ENCODE data around the gene NFIA. TPM values are rescaled to one million over a fixed set of nuclear protein-coding genes. Genes with fewer than 3 reads are reported as not detected.
A peak's percentile ranks its signal among the peaks of the same experiment; 100 is the strongest.

The NFIA gene
- total RNA-seq, 8 experiments from 2014 or later = 1.0 to 57.6 (median 9.2) TPM

DNA sequence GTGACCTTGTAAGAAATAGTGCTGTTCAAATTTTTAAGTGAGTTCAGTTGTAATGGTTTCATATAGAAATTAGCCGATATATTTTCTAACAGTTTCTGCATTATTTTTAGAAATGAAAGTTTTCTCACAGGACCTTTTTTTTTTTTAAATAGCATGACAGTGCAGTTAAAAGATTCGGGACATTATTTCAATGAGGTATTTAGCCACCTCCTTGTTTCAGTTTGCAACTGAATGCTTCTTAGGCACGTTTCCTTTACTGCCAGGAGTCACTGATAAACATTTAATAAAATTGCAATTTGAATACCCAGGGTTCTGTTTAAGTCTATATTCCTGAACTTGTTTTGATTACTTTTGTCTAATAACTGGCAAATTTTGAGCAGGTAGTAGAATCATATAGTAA lies 337.9 kb downstream of the NFIA start:
- in situ Hi-C loops (cut with MboI; ENCODE audit: low pct_unique_long_range_greater_than_20kb in 2 of 9, low sequenced_read_pairs in 9 of 9, unreplicated experiment in 9 of 9) = no loop called here

GRCh38 chr1:61420909-61421835 lies 338.8 kb downstream of the NFIA start:
- ATAC-seq (replicated peaks in 6 of 8) = no peak
- WGBS, 10 experiments = 85 to 100% (median 94%) methylated on average over 2 to 14 of the region's 14 CpGs
- Histone ChIP-seq H3K4me1 (replicated peaks in 1 of 2) (peaks cover 11 to 15% of the 10 kb centered on the region in 2 donors), H3K4me3 (no peak overlapping the region), H3K27ac (no peak overlapping the region)
- in situ Hi-C loops (cut with MboI; ENCODE audit: low pct_unique_long_range_greater_than_20kb in 2 of 9, low sequenced_read_pairs in 9 of 9, unreplicated experiment in 9 of 9) = no loop called here

More for the DNA sequence above, 337.9 kb downstream of the NFIA start:
- H3K4me1 ChIP-seq (replicated peaks in 1 of 2) = peaks cover 11 to 14% of the 10 kb centered on the region in 2 donors
- H3K4me3 ChIP-seq = no peak overlapping the region
- ATAC-seq (replicated peaks in 6 of 8) = peak in 1 of 8 experiments; percentile 14
- no peak overlapping the region for H3K27ac ChIP-seq
- 25 to 86% (median 55%) methylated on average over 2 to 3 of the region's 3 CpGs for WGBS, 10 experiments

GRCh38 chr1:61423643-61424042 lies 341.3 kb downstream of the NFIA start:
- Histone ChIP-seq H3K27ac (no peak overlapping the region), H3K4me1 (replicated peaks in 1 of 2) (peaks cover 24 to 36% of the 10 kb centered on the region in 2 donors), H3K4me3 (no peak overlapping the region)
- in situ Hi-C loops (cut with MboI; ENCODE audit: low pct_unique_long_range_greater_than_20kb in 2 of 9, low sequenced_read_pairs in 9 of 9, unreplicated experiment in 9 of 9) = no loop called here
- ATAC-seq (replicated peaks in 6 of 8) = no peak

- no peak for ATAC-seq (replicated peaks in 6 of 8)
- Histone ChIP-seq H3K27ac (no peak overlapping the region), H3K4me3 (no peak overlapping the region), H3K4me1 (replicated peaks in 1 of 2) (peaks cover 19 to 35% of the 10 kb centered on the region in 2 donors)
- 85 to 100% (median 100%) methylated on average over 1 to 3 of the region's 3 CpGs; no CpG with 5 or more reads in 3 of the 10 experiments for WGBS, 10 experiments
- in situ Hi-C loops (cut with MboI; ENCODE audit: low pct_unique_long_range_greater_than_20kb in 2 of 9, low sequenced_read_pairs in 9 of 9, unreplicated experiment in 9 of 9) = no loop called here
Observed at GRCh38 chr1:61424382-61424781, 342.0 kb downstream of the NFIA start.

- H3K27ac ChIP-seq = no peak overlapping the region
- ATAC-seq (replicated peaks in 6 of 8) = no peak
- 17 to 100% (median 93%) methylated on average over 1 of the region's 1 CpG; no CpG with 5 or more reads in 4 of the 10 experiments for WGBS, 10 experiments
- no peak overlapping the region for H3K4me3 ChIP-seq
- peaks cover 16 to 33% of the 10 kb centered on the region in 2 donors for H3K4me1 ChIP-seq (replicated peaks in 1 of 2)
- in situ Hi-C loops (cut with MboI; ENCODE audit: low pct_unique_long_range_greater_than_20kb in 2 of 9, low sequenced_read_pairs in 9 of 9, unreplicated experiment in 9 of 9) = loop anchor here in 3 of 9 experiments (25.0 kb wide), 2 partner anchors 338 to 363 kb away; partner anchors contain the start of gene NFIA (in 1 of the 3)
Observed at GRCh38 chr1:61425040-61425439, 342.7 kb downstream of the NFIA start.

DNA sequence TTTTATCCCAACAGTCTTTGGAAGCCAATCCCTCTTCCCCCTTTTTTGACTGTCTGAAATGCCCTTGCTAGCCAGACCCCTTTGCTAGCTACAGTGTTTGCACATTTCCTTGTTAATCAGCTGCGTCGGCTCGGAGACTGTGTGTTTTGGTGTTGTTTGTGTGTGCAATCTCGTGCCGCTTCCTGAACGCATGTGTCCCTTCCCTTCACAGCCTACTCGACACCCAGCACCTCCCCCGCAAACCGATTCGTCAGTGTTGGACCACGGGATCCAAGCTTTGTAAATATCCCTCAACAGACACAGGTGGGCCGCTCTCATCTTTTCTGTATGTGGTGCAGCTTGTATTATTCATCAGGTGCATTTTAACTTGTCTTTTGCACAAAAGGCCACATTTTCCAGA lies 343.9 kb downstream of the NFIA start:
- Histone ChIP-seq H3K27ac (no peak overlapping the region), H3K4me3 (no peak overlapping the region), H3K4me1 (replicated peaks in 1 of 2) (peaks cover 23 to 40% of the 10 kb centered on the region in 2 donors)
- WGBS, 10 experiments = 77 to 93% (median 82%) methylated on average over 1 to 12 of the region's 12 CpGs; no CpG with 5 or more reads in 1 of the 10 experiments
- ATAC-seq (replicated peaks in 6 of 8) = peak in 1 of 8 experiments; percentile 26
- in situ Hi-C loops (cut with MboI; ENCODE audit: low pct_unique_long_range_greater_than_20kb in 2 of 9, low sequenced_read_pairs in 9 of 9, unreplicated experiment in 9 of 9) = loop anchor here in 3 of 9 experiments (25.0 kb wide), 2 partner anchors 339 to 364 kb away; partner anchors contain the start of gene NFIA (in 1 of the 3)

DNA sequence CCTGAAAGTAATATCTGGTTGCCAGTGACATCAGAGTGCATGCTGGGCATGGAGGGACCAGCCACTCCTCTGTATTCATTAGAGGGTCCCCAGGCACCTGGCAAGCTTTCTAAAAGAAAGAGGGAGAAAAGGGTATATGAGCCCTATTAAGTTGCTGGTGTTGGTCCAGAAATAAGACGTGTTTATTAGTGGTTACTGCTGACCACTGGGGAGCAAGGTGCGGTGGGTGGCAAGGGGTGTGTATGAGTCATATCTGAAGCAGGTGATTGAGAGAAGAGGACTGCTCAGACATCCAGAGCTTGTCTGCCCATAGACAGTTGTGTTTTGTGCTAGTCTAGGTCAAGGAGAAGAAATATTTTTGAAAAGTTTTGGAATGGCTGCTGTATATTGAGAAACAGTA lies 344.5 kb downstream of the NFIA start:
- 73 to 100% (median 95%) methylated on average over 1 to 2 of the region's 2 CpGs; no CpG with 5 or more reads in 3 of the 10 experiments for WGBS, 10 experiments
- Histone ChIP-seq H3K4me3 (no peak overlapping the region), H3K27ac (no peak overlapping the region), H3K4me1 (replicated peaks in 1 of 2) (peaks cover 27 to 46% of the 10 kb centered on the region in 2 donors)
- peak in 3 of 8 experiments; percentile 29 to 58 (median 42) for ATAC-seq (replicated peaks in 6 of 8)
- in situ Hi-C loops (cut with MboI; ENCODE audit: low pct_unique_long_range_greater_than_20kb in 2 of 9, low sequenced_read_pairs in 9 of 9, unreplicated experiment in 9 of 9) = loop anchor here in 3 of 9 experiments (25.0 kb wide), 2 partner anchors 340 to 365 kb away; partner anchors contain the start of gene NFIA (in 1 of the 3)

GRCh38 chr1:61427510-61427909 lies 345.1 kb downstream of the NFIA start:
- 0 to 100% (median 39%) methylated on average over 1 to 2 of the region's 2 CpGs; no CpG with 5 or more reads in 1 of the 10 experiments for WGBS, 10 experiments
- peaks cover 27 to 47% of the 10 kb centered on the region in 2 donors for H3K4me1 ChIP-seq (replicated peaks in 1 of 2)
- ATAC-seq (replicated peaks in 6 of 8) = peak in 4 of 8 experiments; percentile 34 to 83 (median 42)
- peak overlapping the region in 1 of 2 donors; percentile 38 for H3K27ac ChIP-seq
- no peak overlapping the region for H3K4me3 ChIP-seq
- in situ Hi-C loops (cut with MboI; ENCODE audit: low pct_unique_long_range_greater_than_20kb in 2 of 9, low sequenced_read_pairs in 9 of 9, unreplicated experiment in 9 of 9) = loop anchor here in 3 of 9 experiments (25.0 kb wide), 2 partner anchors 340 to 365 kb away; partner anchors contain the start of gene NFIA (in 1 of the 3)

GRCh38 chr1:61428146-61428545 lies 345.8 kb downstream of the NFIA start:
- no peak overlapping the region for H3K4me3 ChIP-seq
- 17 to 100% (median 90%) methylated on average over 1 to 2 of the region's 2 CpGs for WGBS, 10 experiments
- H3K4me1 ChIP-seq (replicated peaks in 1 of 2) = peaks cover 27 to 47% of the 10 kb centered on the region in 2 donors
- ATAC-seq (replicated peaks in 6 of 8) = no peak
- in situ Hi-C loops (cut with MboI; ENCODE audit: low pct_unique_long_range_greater_than_20kb in 2 of 9, low sequenced_read_pairs in 9 of 9, unreplicated experiment in 9 of 9) = loop anchor here in 3 of 9 experiments (25.0 kb wide), 2 partner anchors 341 to 366 kb away; partner anchors contain the start of gene NFIA (in 1 of the 3)
- H3K27ac ChIP-seq = no peak overlapping the region

GRCh38 chr1:61432616-61433388 lies 350.4 kb downstream of the NFIA start:
- WGBS, 10 experiments = 46 to 100% (median 89%) methylated on average over 1 to 7 of the region's 7 CpGs
- ATAC-seq (replicated peaks in 6 of 8) = no peak
- no peak overlapping the region for H3K27ac ChIP-seq
- in situ Hi-C loops (cut with MboI; ENCODE audit: low pct_unique_long_range_greater_than_20kb in 2 of 9, low sequenced_read_pairs in 9 of 9, unreplicated experiment in 9 of 9) = loop anchor here in 3 of 9 experiments (25.0 kb wide), 2 partner anchors 346 to 371 kb away; partner anchors contain the start of gene NFIA (in 1 of the 3)
- H3K4me1 ChIP-seq (replicated peaks in 1 of 2) = peaks cover 14 to 29% of the 10 kb centered on the region in 2 donors
- H3K4me3 ChIP-seq = no peak overlapping the region

- Histone ChIP-seq H3K4me1 (replicated peaks in 1 of 2) (peaks cover 13 to 29% of the 10 kb centered on the region in 2 donors), H3K27ac (no peak overlapping the region), H3K4me3 (no peak overlapping the region)
- WGBS, 10 experiments = 70 to 86% (median 79%) methylated on average over 1 to 2 of the region's 2 CpGs; no CpG with 5 or more reads in 5 of the 10 experiments
- in situ Hi-C loops (cut with MboI; ENCODE audit: low pct_unique_long_range_greater_than_20kb in 2 of 9, low sequenced_read_pairs in 9 of 9, unreplicated experiment in 9 of 9) = loop anchor here in 3 of 9 experiments (25.0 kb wide), 2 partner anchors 346 to 371 kb away; partner anchors contain the start of gene NFIA (in 1 of the 3)
- ATAC-seq (replicated peaks in 6 of 8) = no peak
Observed at GRCh38 chr1:61433646-61434045, 351.3 kb downstream of the NFIA start.

GRCh38 chr1:61434276-61434675 lies 351.9 kb downstream of the NFIA start:
- H3K4me3 ChIP-seq = no peak overlapping the region
- no peak overlapping the region for H3K27ac ChIP-seq
- in situ Hi-C loops (cut with MboI; ENCODE audit: low pct_unique_long_range_greater_than_20kb in 2 of 9, low sequenced_read_pairs in 9 of 9, unreplicated experiment in 9 of 9) = loop anchor here in 3 of 9 experiments (25.0 kb wide), 2 partner anchors 347 to 372 kb away; partner anchors contain the start of gene NFIA (in 1 of the 3)
- 57 to 100% (median 90%) methylated on average over 2 to 5 of the region's 5 CpGs; no CpG with 5 or more reads in 1 of the 10 experiments for WGBS, 10 experiments
- ATAC-seq (replicated peaks in 6 of 8) = no peak
- H3K4me1 ChIP-seq (replicated peaks in 1 of 2) = peaks cover 13 to 35% of the 10 kb centered on the region in 2 donors

All from motor neuron (in vitro differentiated cells).